ENCODE data around the gene UBE2S.

Gene UBE2S

DNA sequence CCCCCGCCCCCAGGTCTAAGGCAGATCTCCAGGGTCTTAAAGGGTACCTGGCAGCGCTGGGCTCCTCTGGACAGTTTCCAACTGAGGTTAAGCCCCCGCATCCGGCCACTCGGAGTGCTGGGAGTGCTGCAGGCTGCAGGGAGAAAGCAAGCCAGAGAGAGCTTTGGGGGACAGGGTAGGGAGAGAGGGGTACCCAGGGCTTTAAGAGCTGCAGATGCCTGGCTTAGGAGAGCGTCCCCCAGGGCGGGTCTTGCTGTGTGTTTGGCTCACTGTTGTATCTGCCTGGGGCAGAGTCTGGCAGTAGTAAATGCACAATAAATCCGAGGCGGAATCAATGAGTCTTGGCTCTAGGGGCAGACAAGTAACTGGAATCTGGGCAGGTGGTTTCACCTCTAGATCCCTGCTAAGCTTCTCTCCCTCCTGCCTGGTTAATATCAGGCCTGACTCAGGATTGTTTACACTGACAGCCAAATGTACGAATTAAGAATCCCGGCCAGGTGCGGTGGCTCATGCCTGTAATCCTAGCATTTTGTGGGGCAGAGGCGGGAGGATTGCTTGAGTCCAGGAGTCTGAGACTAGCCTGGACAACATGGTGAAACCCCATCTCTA, 52.3 kb downstream of the UBE2S start:
- peaks cover 3% of the 10 kb centered on the region for H3K4me1 ChIP-seq (ENCODE audit: control insufficient read depth, insufficient read depth, low read length)
- no peaks in the 10 kb centered on the region for H3K36me3 ChIP-seq (ENCODE audit: control insufficient read depth, insufficient read depth, low read length)
- no peak overlapping the region for H3K27ac ChIP-seq (ENCODE audit: low read depth, low read length)
- peaks cover 27% of the 10 kb centered on the region for H3K27me3 ChIP-seq (ENCODE audit: control insufficient read depth, insufficient read depth, low read length)
- H3K4me3 ChIP-seq (ENCODE audit: low read length): no peak overlapping the region
- H3K9ac ChIP-seq (ENCODE audit: low read length): no peak overlapping the region

- no peaks in the 10 kb centered on the region for H3K36me3 ChIP-seq (ENCODE audit: control insufficient read depth, insufficient read depth, low read length)
- no peak within 1 kb of the TSS for H3K9ac ChIP-seq (ENCODE audit: low read length)
- H3K27ac ChIP-seq (ENCODE audit: low read depth, low read length): no peak within 1 kb of the TSS
- peak within 1 kb of the TSS; percentile 54 for H3K4me3 ChIP-seq (ENCODE audit: low read length)
- peaks cover 27% of the 10 kb centered on the region for H3K27me3 ChIP-seq (ENCODE audit: control insufficient read depth, insufficient read depth, low read length)
- H3K4me1 ChIP-seq (ENCODE audit: control insufficient read depth, insufficient read depth, low read length): peaks cover 3% of the 10 kb centered on the region
These were observed 52.8 kb downstream of the UBE2S start, which contains the start of gene COX6B2 for GRCh38 chr19:55354698-55355212. Gene COX6B2, minus strand, starts transcription at chr19:55354719. Its CDS starts 198 bp downstream, at chr19:55354521.

DNA sequence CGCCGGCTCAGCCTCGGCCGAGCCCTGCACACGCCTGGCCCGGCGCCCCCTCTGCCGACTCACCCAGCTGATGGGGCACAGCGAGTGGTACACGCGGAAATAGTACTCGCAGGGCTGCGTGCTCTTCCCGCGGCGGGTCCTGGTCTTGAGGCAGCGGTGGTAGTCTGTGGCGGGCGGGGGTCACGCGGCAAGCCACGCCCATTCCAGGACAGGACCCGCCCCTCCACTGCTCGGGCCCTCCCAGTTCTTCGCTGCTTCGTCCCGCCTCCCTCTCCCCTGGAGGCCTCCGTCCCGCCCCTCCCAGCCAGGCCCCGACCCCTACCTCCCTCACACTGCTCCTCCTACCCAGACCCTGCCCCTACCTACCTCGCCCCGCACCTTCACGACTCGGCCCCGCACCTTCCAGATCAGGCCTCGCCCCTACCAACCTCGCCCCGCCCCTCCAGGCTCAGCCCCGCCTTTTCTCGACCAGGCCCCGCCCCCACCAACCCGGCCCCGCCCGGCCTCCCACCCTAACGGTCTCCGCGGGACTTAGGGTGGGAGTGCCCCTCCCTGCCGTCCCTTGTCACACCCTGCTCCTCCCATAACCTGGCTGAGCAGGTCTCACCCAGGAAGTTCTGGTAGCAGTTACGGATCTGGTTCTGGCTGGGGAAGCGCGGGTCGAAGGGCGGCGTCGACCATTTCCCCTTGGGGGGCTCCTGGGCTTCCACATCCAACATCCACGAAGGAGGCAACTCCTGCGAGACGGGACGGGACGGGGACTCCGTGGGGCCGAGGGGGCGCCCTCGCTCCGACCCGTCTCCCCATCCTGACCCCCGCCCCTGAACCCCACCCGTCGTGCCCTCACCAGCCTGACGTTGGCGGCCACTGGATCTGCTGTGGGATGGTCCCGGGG, 53.5 kb downstream of the UBE2S start:
- Histone ChIP-seq H3K4me3 (ENCODE audit: low read length) (peak overlapping the region; percentile 54), H3K4me1 (ENCODE audit: control insufficient read depth, insufficient read depth, low read length) (peaks cover 3% of the 10 kb centered on the region), H3K36me3 (ENCODE audit: control insufficient read depth, insufficient read depth, low read length) (no peaks in the 10 kb centered on the region), H3K27ac (ENCODE audit: low read depth, low read length) (no peak overlapping the region), H3K27me3 (ENCODE audit: control insufficient read depth, insufficient read depth, low read length) (peaks cover 27% of the 10 kb centered on the region), H3K9ac (ENCODE audit: low read length) (no peak overlapping the region)

- no peak overlapping the region for H3K9ac ChIP-seq (ENCODE audit: low read length)
- peak overlapping the region; percentile 54 for H3K4me3 ChIP-seq (ENCODE audit: low read length)
These were observed 54.2 kb downstream of the UBE2S start for GRCh38 chr19:55353356-55353802.

DNA sequence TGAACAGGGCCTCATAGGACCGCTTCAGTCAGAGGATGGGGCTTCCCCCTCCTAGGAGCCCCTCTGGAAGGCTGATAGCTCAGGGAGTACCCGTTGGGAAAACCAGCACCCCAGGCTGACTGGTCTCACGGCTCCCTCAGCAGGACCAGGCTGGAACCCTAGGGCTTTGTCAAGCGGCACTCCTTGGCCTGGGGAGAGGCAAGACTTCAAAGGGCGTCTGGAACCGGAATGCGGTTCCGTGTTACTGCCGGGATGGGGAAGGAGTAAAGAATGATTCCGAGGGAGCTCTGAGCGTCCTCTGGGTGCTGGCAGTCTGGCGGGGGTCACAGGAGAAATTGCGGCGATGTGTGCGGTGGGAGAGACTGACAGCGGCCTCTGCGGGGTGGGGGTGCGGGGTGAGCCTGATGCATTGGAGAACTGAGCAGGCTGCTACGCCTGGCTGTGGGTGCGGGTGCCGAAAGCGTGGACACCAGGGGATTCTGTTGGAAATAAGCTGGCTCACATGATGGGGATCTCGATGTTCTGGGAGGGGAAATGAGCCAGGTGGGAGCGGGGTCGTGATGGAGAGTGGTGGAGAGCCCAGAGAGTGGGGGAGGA, 54.9 kb downstream of the UBE2S start:
- Histone ChIP-seq H3K9ac (ENCODE audit: low read length) (no peak overlapping the region), H3K4me3 (ENCODE audit: low read length) (no peak overlapping the region), H3K4me1 (ENCODE audit: control insufficient read depth, insufficient read depth, low read length) (peaks cover 3% of the 10 kb centered on the region), H3K27me3 (ENCODE audit: control insufficient read depth, insufficient read depth, low read length) (peaks cover 27% of the 10 kb centered on the region), H3K36me3 (ENCODE audit: control insufficient read depth, insufficient read depth, low read length) (no peaks in the 10 kb centered on the region), H3K27ac (ENCODE audit: low read depth, low read length) (no peak overlapping the region)

More at GRCh38 chr19:55353356-55353802, 54.2 kb downstream of the UBE2S start:
- no peak overlapping the region for H3K27ac ChIP-seq (ENCODE audit: low read depth, low read length)
- H3K4me1 ChIP-seq (ENCODE audit: control insufficient read depth, insufficient read depth, low read length): peaks cover 3% of the 10 kb centered on the region
- H3K36me3 ChIP-seq (ENCODE audit: control insufficient read depth, insufficient read depth, low read length): no peaks in the 10 kb centered on the region
- peaks cover 27% of the 10 kb centered on the region for H3K27me3 ChIP-seq (ENCODE audit: control insufficient read depth, insufficient read depth, low read length)

DNA sequence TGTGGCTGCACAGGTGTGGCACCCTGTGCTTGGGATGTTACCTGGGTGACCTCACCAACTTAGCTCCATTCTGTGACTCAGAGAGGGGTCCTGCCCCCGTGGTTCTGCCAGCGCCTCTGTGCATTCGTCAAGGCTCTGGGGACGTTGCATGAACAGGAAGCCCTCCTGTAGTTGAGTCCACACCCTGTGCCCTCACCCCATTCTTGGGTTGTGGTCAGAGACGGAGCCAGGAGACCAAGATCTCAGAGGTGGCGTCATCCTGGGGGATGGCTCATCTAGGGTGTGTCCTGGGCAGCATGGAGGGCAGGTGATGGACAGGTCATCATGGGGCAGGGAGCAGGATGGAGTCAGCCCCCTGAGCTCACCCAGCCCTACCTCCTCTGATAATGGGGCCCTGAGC, 55.5 kb downstream of the UBE2S start:
- Histone ChIP-seq H3K4me1 (ENCODE audit: control insufficient read depth, insufficient read depth, low read length) (peaks cover 3% of the 10 kb centered on the region), H3K36me3 (ENCODE audit: control insufficient read depth, insufficient read depth, low read length) (no peaks in the 10 kb centered on the region), H3K27ac (ENCODE audit: low read depth, low read length) (no peak overlapping the region), H3K27me3 (ENCODE audit: control insufficient read depth, insufficient read depth, low read length) (peaks cover 24% of the 10 kb centered on the region), H3K9ac (ENCODE audit: low read length) (no peak overlapping the region), H3K4me3 (ENCODE audit: low read length) (no peak overlapping the region)

- H3K27ac ChIP-seq (ENCODE audit: low read depth, low read length): no peak overlapping the region
- no peak overlapping the region for H3K4me3 ChIP-seq (ENCODE audit: low read length)
- no peaks in the 10 kb centered on the region for H3K36me3 ChIP-seq (ENCODE audit: control insufficient read depth, insufficient read depth, low read length)
- peaks cover 24% of the 10 kb centered on the region for H3K27me3 ChIP-seq (ENCODE audit: control insufficient read depth, insufficient read depth, low read length)
- H3K9ac ChIP-seq (ENCODE audit: low read length): no peak overlapping the region
- peaks cover 3% of the 10 kb centered on the region for H3K4me1 ChIP-seq (ENCODE audit: control insufficient read depth, insufficient read depth, low read length)
These were observed 56.8 kb downstream of the UBE2S start for GRCh38 chr19:55350620-55351315.
